Measurements from ENCODE around the gene COX18.

COX18 gene

DNA sequence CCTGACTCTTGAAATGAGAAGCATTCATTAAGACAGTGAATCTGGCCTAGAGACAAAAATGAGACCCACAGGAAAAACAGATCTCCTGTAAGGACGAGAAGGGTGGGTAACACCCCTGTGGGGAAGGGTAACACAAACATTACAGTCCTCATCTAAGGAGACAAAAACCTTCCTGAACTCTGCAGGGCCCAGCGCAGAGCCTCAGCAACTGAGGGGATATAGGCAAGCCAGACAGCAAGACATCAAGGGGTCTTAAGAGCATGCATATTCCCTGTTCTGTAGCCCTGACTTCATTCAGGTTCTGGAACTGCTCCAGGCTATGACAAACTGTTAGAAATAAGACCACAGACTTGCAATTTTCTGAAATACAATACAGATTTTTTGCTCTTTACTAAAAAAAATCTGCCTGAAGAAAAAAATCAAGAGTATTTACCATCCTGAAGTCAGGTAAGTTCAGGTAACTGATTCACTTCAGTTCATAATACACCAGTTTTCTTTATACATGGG lies 15.5 kb downstream of the COX18 start:
- DNase-seq (ENCODE audit: extremely low read depth in 1 of 2, low read depth in 1 of 2): no peak

GRCh38 chr4:73053076-73053475 lies 16.4 kb downstream of the COX18 start:
- DNase-seq (ENCODE audit: extremely low read depth in 1 of 2, low read depth in 1 of 2): no peak

GRCh38 chr4:73051625-73052024 lies 17.9 kb downstream of the COX18 start:
- DNase-seq (ENCODE audit: extremely low read depth in 1 of 2, low read depth in 1 of 2): no peak

DNA sequence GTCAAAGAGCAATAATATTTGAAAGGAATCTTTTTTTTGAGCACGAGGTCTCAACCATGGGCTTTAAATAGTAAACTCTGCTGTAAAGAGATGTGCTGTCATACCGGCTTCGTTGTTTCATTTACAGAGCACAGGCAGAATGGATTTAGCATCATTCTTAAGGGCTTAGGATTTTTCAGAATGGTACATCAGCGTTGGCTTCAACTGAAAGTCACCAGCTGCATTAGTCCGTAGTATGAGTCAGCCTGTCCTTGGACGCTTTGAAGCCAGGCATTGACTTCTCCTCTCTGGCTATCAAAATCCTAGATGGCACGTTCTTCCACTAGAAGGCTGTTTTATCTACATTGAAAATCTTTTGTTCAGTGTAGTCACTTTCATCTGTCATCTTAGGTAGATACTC lies 23.6 kb downstream of the COX18 start:
- no peak for DNase-seq (ENCODE audit: extremely low read depth in 1 of 2, low read depth in 1 of 2)

DNA sequence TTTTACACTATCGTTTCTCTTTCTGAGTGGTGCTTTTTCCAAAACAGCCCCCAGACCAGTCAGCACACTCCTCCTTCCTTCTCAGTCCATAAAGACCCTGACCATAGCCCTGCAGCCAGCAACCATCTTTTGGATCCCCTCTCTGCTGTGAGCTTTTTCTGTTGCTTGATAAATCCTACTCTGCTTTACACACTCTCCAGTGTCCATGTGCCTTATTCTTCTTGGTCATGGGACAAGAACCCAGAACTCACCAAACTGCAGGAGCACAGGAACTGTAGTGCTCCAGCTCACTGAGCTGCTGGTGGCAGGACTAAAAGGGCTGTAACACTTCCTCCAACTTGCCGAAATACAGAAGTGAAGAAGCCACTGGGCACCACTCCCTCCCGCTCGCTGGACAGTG lies 32.5 kb downstream of the COX18 start:
- no peak for DNase-seq (ENCODE audit: extremely low read depth in 1 of 2, low read depth in 1 of 2)

DNA sequence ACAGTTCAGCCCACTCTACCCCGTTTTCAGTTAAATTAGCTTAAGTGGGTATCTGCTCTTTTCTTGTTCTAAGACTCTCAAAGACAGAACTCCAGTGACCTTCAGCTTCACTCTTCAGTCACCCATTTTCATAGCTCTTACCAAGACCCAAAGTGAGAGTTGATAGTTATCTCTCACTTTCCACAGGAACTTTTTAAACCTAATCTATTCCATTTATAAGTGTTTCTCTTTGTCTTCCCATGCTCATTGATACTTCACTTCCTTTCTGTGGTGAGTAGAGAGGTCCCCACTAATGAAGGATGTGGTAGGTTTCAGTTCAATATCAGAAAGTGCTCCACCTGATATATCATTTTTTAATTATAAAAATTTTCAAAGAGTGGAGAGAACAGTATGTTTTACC lies 33.4 kb downstream of the COX18 start:
- DNase-seq (ENCODE audit: extremely low read depth in 1 of 2, low read depth in 1 of 2): no peak

GRCh38 chr4:73034896-73035295 lies 34.6 kb downstream of the COX18 start:
- DNase-seq (ENCODE audit: extremely low read depth in 1 of 2, low read depth in 1 of 2): no peak

DNA sequence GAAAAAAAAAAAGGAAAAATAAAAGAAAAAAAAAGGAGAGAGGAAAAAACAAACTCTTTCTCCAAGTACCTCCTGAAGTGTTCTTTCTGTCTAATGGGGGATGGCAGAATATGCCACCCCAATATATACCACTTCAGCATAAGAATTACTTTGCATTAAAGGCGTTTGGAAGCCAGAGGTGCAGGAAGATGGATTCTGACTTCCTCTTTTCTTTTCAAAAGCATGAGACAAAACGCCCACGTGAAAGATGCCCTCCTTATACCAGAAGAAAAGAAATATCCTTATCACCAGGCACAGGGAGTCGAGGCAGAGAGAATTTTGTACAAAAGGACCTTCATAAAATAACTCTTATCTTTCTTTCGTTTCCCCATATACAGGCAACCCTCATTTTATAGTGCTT lies 40.9 kb downstream of the COX18 start:
- DNase-seq (ENCODE audit: extremely low read depth in 1 of 2, low read depth in 1 of 2): no peak

DNA sequence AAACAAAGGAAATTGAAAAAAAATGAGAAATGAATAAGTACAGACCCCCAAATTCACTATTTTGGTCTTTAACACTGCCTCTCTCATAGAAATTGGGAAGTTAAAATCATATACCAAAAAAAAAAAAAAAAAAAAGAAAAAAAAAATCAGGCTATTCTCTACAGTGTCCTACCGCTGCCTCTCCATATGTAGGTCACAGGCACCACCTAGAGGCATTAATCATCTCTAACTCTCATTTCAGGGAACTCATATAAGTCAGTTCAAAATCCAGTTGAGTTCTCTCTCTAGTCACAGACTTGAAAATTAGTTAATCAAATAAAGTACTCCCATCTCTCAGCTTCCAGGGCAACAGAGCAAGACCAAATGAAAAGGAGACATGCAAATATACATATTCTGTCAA lies 47.9 kb downstream of the COX18 start:
- DNase-seq (ENCODE audit: extremely low read depth in 1 of 2, low read depth in 1 of 2): no peak

- DNase-seq (ENCODE audit: extremely low read depth in 1 of 2, low read depth in 1 of 2): no peak
Observed at GRCh38 chr4:73019462-73020047, 50.0 kb downstream of the COX18 start.

DNA sequence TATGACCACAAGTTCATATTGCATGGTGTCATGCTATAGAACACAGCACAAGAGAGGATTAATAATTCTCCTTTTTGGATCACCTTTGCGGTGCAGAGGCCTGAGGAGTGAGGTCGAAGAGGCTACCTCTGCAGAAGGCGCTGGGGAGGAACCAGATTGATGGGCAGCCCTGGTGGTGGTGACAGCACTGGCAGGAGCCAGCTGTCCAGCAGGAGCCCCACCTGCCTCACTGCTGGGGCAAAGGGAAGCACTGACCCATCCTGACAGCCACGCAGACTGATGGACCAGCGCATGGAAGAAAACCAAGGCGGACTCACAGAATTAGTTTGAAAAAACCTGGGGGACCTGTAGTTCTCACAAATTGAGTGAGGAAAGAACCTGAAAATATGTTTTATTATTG lies 50.9 kb downstream of the COX18 start:
- no peak for DNase-seq (ENCODE audit: extremely low read depth in 1 of 2, low read depth in 1 of 2)

DNA sequence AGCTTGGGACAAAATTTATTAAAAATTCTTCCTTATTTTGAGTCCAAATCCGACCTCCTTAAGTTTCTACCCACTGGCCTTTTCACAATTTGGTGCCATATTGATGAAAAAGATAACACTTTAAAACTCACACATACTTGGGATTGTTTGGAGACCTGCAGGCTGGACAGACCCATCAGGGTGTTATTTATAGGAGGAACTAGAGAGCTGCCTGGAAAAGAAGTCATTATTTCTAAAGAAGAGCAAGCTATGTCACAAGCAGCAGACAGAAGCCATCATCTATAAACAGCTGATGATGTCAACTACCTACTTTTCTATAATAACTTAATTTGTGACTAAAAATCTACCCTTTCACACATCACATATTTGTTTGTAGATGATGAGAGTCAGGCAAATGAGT lies 56.2 kb downstream of the COX18 start:
- DNase-seq (ENCODE audit: extremely low read depth in 1 of 2, low read depth in 1 of 2): no peak

- no peak for DNase-seq (ENCODE audit: extremely low read depth in 1 of 2, low read depth in 1 of 2)
Observed at GRCh38 chr4:73012673-73013072, 56.8 kb downstream of the COX18 start.

DNA sequence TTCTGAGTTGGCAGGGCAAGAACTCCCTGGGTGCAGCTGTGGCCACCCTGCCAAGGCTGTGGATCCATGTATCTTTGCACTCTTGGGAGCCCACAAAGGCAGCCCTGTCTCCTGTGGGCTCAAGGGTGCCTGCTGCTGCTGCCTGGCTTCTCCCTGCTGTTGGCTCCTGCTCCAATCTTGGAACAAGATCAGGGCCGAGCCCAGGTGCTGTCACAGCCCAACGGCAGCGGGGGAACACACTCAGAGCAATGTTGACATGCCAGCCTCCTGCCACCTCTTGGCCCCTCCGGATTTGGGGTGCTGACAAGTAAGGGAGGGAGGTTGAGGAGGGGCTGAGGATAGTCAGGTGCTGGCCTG lies 57.9 kb downstream of the COX18 start:
- no peak for DNase-seq (ENCODE audit: extremely low read depth in 1 of 2, low read depth in 1 of 2)

DNA sequence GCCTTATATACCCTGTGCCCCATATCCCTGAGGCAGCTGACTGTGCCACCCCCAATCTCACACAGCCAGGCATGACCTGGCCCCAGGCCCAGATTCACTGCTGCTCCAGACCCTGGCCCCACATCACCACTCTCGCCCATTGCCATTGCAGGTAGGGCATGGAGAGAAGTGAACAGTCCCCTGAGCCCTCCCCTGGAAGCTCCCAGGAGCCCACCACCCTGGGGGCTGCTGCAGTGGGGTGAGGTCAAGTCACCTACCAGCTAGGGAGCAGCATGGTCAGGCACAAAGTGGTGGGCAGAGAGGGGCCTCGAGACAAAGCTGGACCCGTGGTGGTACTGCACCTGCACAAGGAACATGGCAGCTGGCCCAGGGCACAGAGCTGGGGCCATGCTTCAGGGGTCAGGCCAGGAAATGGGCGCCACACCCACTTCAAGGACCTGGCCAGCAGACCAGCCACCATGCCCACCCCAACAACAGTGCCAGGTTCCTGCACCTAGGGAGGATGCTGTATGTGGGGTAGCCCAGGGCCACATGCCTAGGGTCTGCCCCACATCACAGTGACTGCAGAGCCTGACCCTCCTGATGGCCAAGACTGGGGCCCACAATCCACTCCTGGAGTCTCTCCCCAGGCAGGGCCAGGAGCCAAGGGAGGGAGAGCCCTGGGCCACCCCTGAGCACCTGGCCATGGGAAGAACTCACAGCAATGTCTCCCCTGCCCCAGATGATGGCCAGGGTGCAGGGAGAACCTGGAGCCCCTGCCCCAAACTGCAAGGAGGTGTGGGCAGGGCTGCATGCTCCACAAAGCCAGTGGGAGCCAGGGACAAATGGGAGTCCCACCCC lies 58.5 kb downstream of the COX18 start:
- no peak for DNase-seq (ENCODE audit: extremely low read depth in 1 of 2, low read depth in 1 of 2)

DNA sequence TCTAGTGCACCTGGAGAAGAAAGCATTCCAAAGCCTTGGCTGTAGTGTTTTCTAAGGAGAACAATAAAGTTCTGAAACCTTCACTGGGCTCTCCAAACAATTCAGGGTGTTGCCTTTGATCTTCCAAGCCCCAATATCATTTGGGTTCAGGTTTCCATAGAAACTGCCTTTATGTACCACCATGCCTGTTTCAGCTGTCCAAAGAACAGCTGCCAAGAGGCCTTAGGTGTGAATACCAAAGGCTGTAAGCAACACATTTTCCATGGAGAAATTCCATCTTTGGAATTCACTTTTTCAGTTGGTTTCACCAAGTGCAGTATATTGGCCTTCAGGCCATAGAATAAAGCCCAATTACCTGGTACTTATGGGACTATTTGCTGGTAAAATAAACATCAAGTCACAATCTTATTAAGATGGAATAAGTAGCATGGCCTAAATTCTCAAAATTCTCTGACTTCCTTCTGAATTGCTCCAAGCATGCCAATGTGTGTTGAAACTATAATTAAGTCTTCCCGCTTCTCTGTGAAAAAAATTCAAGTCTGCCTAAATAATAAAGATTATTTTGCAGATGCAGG lies 61.9 kb downstream of the COX18 start:
- no peak for DNase-seq (ENCODE audit: extremely low read depth in 1 of 2, low read depth in 1 of 2)

DNA sequence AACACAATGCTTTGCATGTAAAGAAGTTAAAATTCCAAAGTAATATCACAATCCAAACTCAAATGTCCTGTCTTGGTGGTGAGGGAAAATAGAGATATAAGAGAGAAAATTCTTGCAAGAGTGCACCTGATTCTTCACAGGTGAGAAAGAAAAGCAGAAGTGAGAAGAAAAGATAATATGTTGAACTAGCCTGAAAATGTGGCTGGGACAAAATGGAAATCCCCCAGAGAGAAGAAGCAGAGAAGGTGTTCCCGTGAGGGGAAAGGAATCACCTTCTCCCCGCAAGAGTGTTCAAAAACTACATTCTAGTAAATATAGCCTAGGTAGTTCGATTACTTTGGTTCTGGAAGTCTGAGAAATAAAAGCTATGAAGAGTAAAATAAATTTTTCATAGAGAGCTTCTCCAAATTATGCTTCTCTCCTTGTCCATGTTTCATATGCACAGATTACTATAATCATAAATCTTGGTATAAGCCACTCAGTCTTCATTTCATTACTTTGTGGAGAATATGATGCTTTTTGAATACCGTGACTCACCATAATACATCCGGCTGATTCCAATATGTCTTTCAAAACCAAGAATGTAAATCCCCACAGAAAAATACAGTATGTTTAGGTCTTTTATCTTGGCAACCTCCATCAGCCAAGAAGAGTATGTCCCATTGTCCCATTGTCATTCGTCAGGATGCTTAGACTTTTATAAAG lies 63.1 kb downstream of the COX18 start:
- DNase-seq (ENCODE audit: extremely low read depth in 1 of 2, low read depth in 1 of 2): no peak

DNA sequence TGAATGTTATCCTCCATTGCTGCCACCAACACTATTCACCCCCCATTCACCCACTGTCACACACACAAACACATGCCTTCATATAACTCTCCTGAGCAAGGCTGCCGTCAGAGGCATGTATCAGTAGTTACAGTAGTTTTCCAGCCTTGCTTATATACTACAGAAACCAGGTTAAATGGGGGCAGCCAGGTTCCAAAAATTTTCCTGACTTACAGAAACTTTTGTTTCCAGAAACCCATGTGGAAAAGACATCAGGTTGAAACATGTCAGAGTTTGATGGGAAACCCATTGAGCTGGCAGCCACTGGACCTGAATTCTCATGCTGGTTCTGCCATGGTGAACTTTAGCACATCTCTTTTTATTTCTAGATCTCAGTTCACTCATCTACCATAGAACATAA lies 64.0 kb downstream of the COX18 start:
- DNase-seq (ENCODE audit: extremely low read depth in 1 of 2, low read depth in 1 of 2): no peak
